DND-41 (cell line): ENCODE results near the gene GALNT1.

Experiments used
- ATAC-seq: fragments of 200-7000 bp; cut with Tn5 transposase; 3 replicates; pipeline ENCODE4 v1.9.1; 2021; ENCODE audit warnings: low read depth; ENCODE audit not compliant: insufficient read depth
- DNase-seq: peaks from one replicate; pipeline ENCODE4 v3.0.0-alpha.2; 2020
- H2AFZ ChIP-seq: 2 replicates; pipeline ENCODE4 v1.6.0; 2012; ENCODE audit warnings: low read depth, low read length
- H3K27ac ChIP-seq: 2 replicates; pipeline ENCODE4 v1.5.1; 2012; ENCODE audit warnings: low read length, inconsistent platforms
- H3K27me3 ChIP-seq: fragments of 200-600 bp; sonication (generic); 2 replicates; pipeline ENCODE4 v1.6.0; 2012; ENCODE audit warnings: low read length, mild to moderate bottlenecking, inconsistent platforms; ENCODE audit not compliant: insufficient read depth, poor library complexity
- H3K36me3 ChIP-seq: 2 replicates; pipeline ENCODE4 v1.5.1; 2012; ENCODE audit warnings: low read length, inconsistent platforms; ENCODE audit not compliant: insufficient read depth
- H3K4me1 ChIP-seq: 2 replicates; pipeline ENCODE4 v1.5.1; 2012; ENCODE audit warnings: mild to moderate bottlenecking, low read length; ENCODE audit not compliant: insufficient read depth
- H3K4me2 ChIP-seq: 2 replicates; pipeline ENCODE4 v1.6.0; 2012; ENCODE audit warnings: mild to moderate bottlenecking, moderate library complexity, low read length, inconsistent platforms; ENCODE audit not compliant: insufficient read depth
- H3K4me3 ChIP-seq, 2 experiments: fragments of 200-600 bp in 1 of 2; shearing (Covaris generic) in 1 of 2; 2 replicates each; pipeline ENCODE4 v1.5.1; 2012 to 2016; ENCODE audit warnings: inconsistent platforms in 2 of 2, low read length in 2 of 2, mild to moderate bottlenecking in 2 of 2, low read depth in 1 of 2, moderate library complexity in 1 of 2
- H3K79me2 ChIP-seq: 2 replicates; pipeline ENCODE4 v1.6.0; 2012; ENCODE audit warnings: low read length, inconsistent platforms; ENCODE audit not compliant: insufficient read depth
- H3K9ac ChIP-seq: 2 replicates; pipeline ENCODE4 v1.6.0; 2012; ENCODE audit warnings: low read depth, mild to moderate bottlenecking, inconsistent platforms, low read length, moderate library complexity
- H3K9me3 ChIP-seq: 2 replicates; pipeline ENCODE4 v1.5.1; 2012; ENCODE audit warnings: low read length, moderate library complexity, mild to moderate bottlenecking, inconsistent platforms; ENCODE audit not compliant: insufficient read depth, severe bottlenecking
- H4K20me1 ChIP-seq: 2 replicates; pipeline ENCODE4 v1.6.0; 2012; ENCODE audit warnings: low read length; ENCODE audit not compliant: insufficient read depth
- CTCF ChIP-seq: IDR thresholded peaks from 2 replicates; pipeline ENCODE4 v1.5.1; 2012; ENCODE audit warnings: borderline replicate concordance, low read length, moderate library complexity, mild to moderate bottlenecking; ENCODE audit not compliant: poor library complexity, severe bottlenecking; ENCODE audit errors: extremely low read depth
- EZH2 ChIP-seq: IDR thresholded peaks from 3 replicates; pipeline ENCODE4 v1.6.1; 2012; ENCODE audit warnings: borderline replicate concordance, low read depth, mild to moderate bottlenecking, moderate library complexity, low read length, inconsistent platforms; ENCODE audit not compliant: severe bottlenecking

Gene GALNT1

GRCh38 chr18:35691625-35692024 is 110.1 kb downstream of the GALNT1 start:
- no peaks in the 10 kb centered on the region for H3K4me1 ChIP-seq
- H3K4me2 ChIP-seq = no peak overlapping the region
- H3K36me3 ChIP-seq = peaks cover 34% of the 10 kb centered on the region; the same call in 1 of the 2 replicates
- H3K9me3 ChIP-seq = no peaks in the 10 kb centered on the region
- no peaks in the 10 kb centered on the region for H4K20me1 ChIP-seq
- no peak overlapping the region for H3K4me3 ChIP-seq
- H2AFZ ChIP-seq = no peak overlapping the region
- no peak for TF ChIP-seq CTCF
- TF ChIP-seq EZH2 = no peak
- H3K79me2 ChIP-seq = no peaks in the 10 kb centered on the region
- H3K27me3 ChIP-seq = no peaks in the 10 kb centered on the region
- H3K9ac ChIP-seq = no peak overlapping the region
- H3K27ac ChIP-seq = no peak overlapping the region
- no peak for ATAC-seq
- no peak for DNase-seq

GRCh38 chr18:35692866-35693265 is 111.3 kb downstream of the GALNT1 start:
- Histone ChIP-seq H2AFZ (no peak overlapping the region), H3K9me3 (no peaks in the 10 kb centered on the region), H3K27ac (no peak overlapping the region), H3K4me2 (no peak overlapping the region), H3K4me1 (no peaks in the 10 kb centered on the region), H3K36me3 (peaks cover 40% of the 10 kb centered on the region; the same call in 1 of the 2 replicates), H3K9ac (no peak overlapping the region), H3K4me3 (no peak overlapping the region), H3K79me2 (no peaks in the 10 kb centered on the region), H3K27me3 (no peaks in the 10 kb centered on the region), H4K20me1 (no peaks in the 10 kb centered on the region)
- ATAC-seq = no peak
- no peak for DNase-seq
- TF ChIP-seq CTCF (no peak), EZH2 (no peak)

- TF ChIP-seq CTCF = no peak
- TF ChIP-seq EZH2 = no peak
- no peak overlapping the region for H3K27ac ChIP-seq
- H3K4me3 ChIP-seq = no peak overlapping the region
- H4K20me1 ChIP-seq = no peaks in the 10 kb centered on the region
- peaks cover 41% of the 10 kb centered on the region; the same call in 1 of the 2 replicates for H3K36me3 ChIP-seq
- H3K9me3 ChIP-seq = no peaks in the 10 kb centered on the region
- no peaks in the 10 kb centered on the region for H3K4me1 ChIP-seq
- H3K9ac ChIP-seq = no peak overlapping the region
- ATAC-seq (no peak), DNase-seq (no peak)
- H3K27me3 ChIP-seq = no peaks in the 10 kb centered on the region
- H3K4me2 ChIP-seq = no peak overlapping the region
- no peak overlapping the region for H2AFZ ChIP-seq
- H3K79me2 ChIP-seq = no peaks in the 10 kb centered on the region
Observed at GRCh38 chr18:35693829-35694228, 112.3 kb downstream of the GALNT1 start.

GRCh38 chr18:35694808-35695207 is 113.3 kb downstream of the GALNT1 start:
- TF ChIP-seq CTCF (no peak), EZH2 (no peak)
- Histone ChIP-seq H3K4me2 (no peak overlapping the region), H3K27ac (no peak overlapping the region), H3K4me1 (no peaks in the 10 kb centered on the region), H3K9ac (no peak overlapping the region), H2AFZ (no peak overlapping the region), H3K36me3 (peaks cover 39% of the 10 kb centered on the region; the same call in 1 of the 2 replicates), H3K79me2 (no peaks in the 10 kb centered on the region), H3K27me3 (no peaks in the 10 kb centered on the region), H3K4me3 (no peak overlapping the region), H4K20me1 (no peaks in the 10 kb centered on the region), H3K9me3 (no peaks in the 10 kb centered on the region)
- no peak for DNase-seq
- no peak for ATAC-seq
